ENCODE results near the gene CCL26.
"Not testable (repeated sequence)": the region's sequence is repeated elsewhere in the genome, so short reads cannot be mapped to it uniquely, and the experiment has no call there.

CCL26 gene

GRCh38 chr7:75789361-75789924, 17.4 kb upstream of the CCL26 start:
- no peak for DNase-seq

DNA sequence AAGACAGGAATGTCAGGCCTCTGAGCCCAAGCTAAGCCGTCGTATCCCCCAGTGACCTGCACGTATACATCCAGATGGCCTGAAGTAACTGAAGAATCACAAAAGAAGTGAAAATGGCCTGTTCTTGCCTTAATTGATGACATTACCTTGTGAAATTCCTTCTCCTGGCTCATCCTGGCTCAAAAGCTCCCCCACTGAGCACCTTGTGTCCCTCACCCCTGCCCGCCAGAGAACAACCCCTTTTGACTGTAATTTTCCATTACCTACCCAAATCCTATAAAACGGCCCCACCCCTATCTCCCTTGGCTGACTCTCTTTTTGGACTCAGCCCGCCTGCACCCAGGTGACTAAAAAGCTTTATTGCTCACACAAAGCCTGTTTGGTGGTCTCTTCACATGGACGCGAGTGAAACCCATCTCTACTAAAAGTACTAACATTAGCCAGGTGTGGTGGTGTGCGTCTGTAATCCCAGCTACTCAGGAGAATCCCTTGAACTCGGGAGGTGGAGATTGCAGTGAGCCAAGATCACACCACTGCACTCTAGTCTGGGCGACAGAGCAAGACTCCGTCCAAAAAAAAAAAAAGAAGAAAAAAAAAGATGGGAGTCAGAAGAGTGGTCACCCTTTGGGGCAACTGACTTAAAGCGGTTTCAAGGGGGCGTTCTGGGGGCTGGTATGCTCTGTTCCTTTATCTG, 16.3 kb upstream of the CCL26 start:
- not testable (repeated sequence) for DNase-seq

- DNase-seq, result not testable (repeated sequence)
These were observed 11.0 kb upstream of the CCL26 start for GRCh38 chr7:75783058-75783457.

- DNase-seq, result not testable (repeated sequence)
These were observed 8.7 kb upstream of the CCL26 start for GRCh38 chr7:75780647-75781273.

DNA sequence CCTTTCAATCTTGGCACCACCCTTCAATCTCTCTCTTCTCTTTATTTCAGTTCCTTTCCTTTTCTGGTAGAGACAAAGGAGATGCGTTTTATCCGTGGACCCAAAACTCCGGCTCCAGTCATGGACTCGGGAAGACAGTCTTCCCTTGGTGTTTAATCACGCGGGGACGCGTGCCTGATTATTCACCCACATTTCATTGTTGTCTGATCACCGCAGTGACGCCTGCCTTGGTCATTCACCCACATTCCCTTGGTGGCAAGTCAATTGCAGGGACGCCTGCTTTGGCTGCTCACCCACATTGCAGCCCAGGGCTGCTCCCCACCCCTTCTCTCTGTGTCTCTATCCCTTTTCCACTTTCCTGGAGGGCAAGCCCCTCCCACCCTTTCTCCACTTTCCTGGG, 7.5 kb upstream of the CCL26 start:
- DNase-seq, result not testable (repeated sequence)

GRCh38 chr7:75779035-75779434, 7.0 kb upstream of the CCL26 start:
- DNase-seq, result not testable (repeated sequence)

DNA sequence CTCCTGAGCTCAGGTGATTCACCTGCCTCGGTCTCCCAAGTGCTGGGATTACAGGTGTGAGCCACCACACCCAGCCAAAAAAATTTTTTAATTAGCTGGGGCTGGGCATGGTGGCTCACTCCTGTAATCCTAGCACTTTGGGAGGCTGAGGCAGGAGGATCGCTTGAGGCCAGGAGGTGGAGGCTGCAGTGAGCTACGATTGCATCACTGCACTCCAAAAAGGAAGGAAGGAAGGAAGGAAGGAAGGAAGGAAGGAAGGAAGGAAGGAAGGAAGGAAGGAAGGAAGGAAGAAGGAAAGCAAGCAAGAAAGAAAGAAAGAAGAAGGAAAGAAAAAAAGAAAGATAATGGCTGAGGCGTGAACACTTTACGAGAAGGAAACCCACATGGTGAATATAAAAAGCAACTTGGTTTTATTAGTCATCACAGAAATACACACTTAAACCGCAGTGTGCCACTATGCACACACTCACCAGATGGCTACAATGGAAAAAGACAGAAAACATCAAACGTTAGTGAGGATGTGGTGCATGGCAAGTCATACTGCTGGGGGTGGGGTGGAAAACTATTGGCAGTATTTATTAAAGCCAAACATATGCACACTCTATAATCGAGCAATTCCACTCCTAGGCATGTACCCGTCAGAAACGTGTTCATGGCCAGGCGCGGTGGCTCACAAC, 4.4 kb upstream of the CCL26 start:
- peak; percentile 36 for DNase-seq

DNA sequence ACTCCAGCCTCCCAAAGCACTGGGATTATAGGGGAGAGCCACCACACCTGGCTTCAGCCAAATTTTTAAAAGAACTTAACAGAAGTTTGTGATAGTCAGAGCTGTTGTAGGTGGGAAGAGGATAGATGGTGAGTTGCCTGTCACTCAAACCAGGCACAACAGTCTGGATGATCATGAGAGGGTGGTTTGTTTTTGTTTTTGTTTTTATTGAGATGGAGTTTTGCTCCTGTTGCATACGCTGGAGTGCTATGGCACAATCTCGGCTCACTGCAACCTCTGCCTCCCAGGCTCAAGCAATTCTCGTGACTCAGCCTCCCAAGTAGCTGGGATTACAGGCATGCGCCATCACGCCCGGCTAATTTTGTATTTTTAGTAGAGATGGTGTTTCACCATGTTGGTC, 1.9 kb upstream of the CCL26 start:
- not testable (repeated sequence) for DNase-seq

- no peak for DNase-seq
These were observed 787 bp downstream of the CCL26 start for GRCh38 chr7:75771224-75771623.

GRCh38 chr7:75762350-75762917, 9.6 kb downstream of the CCL26 start:
- DNase-seq, result no peak

DNA sequence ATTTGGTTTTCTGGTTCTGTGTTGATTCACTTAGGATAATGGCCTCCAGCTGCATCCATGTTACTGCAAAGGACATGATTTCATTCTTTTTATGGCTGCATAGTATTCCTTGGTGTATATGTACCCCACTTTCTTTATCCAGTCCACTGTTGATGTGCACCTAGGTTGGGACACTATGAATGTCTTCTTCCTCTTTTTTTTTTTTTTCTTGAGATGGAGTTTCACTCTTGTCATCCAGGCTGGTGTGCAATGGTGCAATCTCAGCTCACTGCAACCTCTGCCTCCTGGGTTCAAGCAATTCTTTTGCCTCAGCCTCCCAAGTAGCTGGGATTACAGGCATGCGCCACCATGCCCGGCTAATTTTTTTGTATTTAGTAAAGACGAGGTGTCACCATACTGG, 10.2 kb downstream of the CCL26 start:
- not testable (repeated sequence) for DNase-seq

- no peak for DNase-seq
These were observed 13.5 kb downstream of the CCL26 start for GRCh38 chr7:75758491-75758890.

- no peak for DNase-seq
These were observed 14.2 kb downstream of the CCL26 start for GRCh38 chr7:75757860-75758259.

- DNase-seq, result no peak
These were observed 14.9 kb downstream of the CCL26 start for GRCh38 chr7:75756991-75757676.

- no peak for DNase-seq
These were observed 15.6 kb downstream of the CCL26 start for GRCh38 chr7:75756206-75756990.

- DNase-seq, result no peak
These were observed 28.6 kb downstream of the CCL26 start for GRCh38 chr7:75743455-75743859.

DNA sequence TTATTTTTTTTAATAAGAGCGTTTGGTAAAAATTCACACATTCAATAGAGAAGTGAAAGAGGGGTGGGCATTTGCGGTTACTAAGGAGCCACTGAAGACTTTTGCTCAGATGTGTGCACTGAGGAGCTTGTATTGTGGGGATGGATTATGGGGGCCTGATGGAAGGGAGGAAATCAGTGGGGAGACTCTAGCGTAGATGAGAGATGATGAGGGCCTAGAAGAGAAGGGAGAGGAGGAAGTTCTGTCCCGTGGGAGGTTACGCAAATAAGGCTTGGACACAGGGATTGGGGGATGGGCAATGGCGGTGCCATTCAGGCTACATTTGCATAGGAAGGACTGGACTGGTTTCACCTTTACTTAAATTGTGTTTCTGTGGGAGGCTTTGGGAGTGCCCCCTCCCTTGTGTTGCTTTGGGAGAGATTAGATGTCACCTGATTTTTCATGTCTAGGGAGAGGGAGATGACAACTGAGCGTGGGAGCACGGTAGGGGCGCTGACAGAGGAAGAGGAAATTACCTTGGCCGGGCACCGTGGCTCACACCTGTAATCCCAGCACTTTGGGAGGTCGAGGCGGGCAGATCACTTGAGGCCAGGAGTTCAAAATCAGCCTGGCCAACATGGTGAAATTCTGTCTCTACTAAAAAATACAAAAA, 31.0 kb downstream of the CCL26 start:
- no peak for DNase-seq

DNA sequence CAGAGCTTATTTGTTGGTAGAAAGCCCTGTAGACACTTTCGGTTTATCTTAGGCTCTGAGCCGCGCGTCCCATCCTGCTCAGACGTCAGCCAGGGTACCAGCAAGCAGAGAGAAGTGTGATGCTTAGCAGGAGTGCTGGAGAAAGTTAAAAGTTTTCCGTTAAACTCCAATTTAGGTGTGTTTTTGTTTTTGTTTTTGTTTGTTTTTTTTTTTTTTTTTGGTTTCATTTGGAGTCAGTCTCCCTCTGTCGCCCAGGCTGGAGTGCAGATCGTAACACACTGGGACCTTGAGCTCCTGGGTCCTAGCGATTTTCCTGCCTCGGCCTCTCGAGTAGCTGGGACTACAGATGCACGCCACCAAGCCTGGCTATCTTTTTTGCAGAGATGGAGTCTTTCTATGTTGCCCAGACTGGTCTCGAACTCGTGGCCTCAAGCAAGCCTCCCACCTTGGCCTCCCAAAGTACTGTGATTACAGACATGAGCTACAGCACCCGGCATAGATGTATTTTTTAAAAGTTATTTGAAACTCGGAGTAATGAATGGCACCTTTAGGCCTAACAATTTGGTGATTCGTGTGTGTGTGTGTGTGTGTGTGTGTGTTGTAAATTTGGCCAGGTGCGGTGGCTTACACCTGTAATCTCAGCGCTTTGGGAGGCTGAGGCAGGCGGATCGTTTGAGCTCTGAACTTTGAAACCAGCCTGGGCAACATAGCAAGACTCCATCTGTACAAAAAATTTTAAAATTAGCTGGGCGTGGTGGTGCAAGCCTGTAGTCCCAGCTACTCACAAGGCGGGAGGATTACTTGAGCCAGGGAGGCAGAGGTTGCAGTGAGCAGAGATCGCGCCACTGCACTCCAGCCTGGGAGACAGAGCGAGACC, 32.0 kb downstream of the CCL26 start:
- no peak for DNase-seq

DNA sequence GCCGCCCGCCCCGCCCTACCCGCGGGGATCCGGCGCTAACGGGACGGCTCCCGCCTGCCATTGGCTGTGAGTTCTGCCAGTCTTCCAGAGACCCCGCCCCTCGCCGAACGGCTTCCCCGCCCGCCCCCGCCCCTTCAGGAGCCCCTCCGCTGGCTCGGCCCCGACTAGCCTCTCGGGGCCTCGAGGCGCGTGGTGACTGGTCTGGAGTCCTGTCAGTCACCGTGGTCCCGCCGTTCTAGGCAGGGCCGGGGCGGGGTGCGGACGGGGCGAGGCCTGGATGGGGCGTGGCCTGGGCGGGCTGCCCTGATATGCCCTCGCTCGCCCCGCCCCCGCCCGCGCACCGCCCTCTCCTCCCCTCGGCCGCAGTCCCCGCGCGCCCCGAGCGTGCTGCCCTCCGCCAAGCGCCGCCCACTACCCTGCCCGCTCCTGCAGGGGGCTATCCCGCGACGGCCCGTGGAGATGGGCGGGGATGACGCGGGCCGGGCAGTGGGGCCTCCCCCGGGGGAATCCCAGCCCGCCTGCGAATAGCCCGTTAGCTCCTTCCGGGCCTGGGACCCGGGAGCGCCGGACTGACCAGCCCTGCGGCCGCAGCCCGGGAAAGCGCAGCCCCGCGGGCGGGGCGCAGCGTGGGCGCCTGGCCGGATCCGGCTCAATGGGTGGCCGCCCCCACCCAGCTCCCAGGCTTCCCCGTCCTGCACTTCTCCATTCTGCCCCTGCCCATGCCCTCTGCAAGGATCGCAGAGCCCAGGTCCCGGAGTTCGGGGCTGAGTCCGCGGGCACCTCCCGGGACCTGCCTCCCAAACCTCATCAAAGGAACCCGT, 32.8 kb downstream of the CCL26 start:
- peak; percentile 99 for DNase-seq

DNA sequence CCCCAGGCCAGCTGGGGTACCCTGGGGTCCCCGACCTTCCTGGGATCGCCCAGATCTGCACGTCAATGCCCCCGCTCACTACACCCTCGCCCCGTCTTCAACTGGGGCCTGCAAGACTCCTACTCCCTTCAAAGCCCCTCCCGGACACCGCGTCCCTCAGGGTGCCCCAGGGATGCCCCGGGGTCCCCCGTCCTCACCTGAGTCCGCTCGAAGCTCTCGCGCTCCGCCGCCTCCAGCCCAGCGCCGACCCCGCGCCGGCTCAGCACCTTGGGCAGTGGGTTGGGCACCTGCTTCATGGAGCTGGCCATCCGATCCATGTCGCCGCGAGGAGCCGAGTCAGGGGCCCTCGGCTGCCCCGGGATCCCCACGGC, 33.4 kb downstream of the CCL26 start, which contains the start of gene HIP1:
Gene HIP1, minus strand, starts transcription at position 338 of the 371 bp plus-strand sequence. Its CDS starts 21 bp downstream, at position 317.
- no peak for DNase-seq

Measured in stimulated activated CD4-positive, alpha-beta T cell treated with anti-CD3 and anti-CD28 coated beads, Interleukin-12 subunit alpha, Interleukin-12 subunit beta, amount 100 ng/mL, for 4 hours (primary cell).